Measurements from ENCODE around the gene KRT3.

DNA sequence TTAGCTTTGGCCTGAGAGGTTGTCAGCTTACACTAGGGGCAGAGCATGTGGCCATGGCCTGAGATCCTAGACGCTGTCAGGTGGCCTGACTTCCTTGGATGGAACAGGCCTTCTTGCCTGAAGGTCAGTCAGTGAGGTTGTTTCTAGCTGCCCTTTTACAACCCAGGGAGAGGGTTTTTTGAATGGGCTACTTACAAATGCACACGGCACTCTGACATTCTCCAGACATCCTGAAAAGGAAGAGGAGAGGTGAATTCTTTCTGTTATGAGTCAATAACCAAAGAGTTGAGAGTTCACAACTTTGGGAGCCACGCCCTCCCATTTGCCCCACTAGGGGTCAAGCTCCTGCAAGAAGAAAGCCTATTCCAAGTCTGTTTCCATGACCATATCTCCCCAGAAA lies 26.6 kb downstream of the KRT3 start:
- TF ChIP-seq, protein P1, sequence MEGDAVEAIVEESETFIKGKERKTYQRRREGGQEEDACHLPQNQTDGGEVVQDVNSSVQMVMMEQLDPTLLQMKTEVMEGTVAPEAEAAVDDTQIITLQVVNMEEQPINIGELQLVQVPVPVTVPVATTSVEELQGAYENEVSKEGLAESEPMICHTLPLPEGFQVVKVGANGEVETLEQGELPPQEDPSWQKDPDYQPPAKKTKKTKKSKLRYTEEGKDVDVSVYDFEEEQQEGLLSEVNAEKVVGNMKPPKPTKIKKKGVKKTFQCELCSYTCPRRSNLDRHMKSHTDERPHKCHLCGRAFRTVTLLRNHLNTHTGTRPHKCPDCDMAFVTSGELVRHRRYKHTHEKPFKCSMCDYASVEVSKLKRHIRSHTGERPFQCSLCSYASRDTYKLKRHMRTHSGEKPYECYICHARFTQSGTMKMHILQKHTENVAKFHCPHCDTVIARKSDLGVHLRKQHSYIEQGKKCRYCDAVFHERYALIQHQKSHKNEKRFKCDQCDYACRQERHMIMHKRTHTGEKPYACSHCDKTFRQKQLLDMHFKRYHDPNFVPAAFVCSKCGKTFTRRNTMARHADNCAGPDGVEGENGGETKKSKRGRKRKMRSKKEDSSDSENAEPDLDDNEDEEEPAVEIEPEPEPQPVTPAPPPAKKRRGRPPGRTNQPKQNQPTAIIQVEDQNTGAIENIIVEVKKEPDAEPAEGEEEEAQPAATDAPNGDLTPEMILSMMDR (IDR thresholded peaks at IDR 0.05): no peak
- no peak for TF ChIP-seq POLR2A (IDR thresholded peaks at IDR 0.05)
